Fibroblast of skin of abdomen (primary cell): Measurements from ENCODE around the gene FHIT.
"Not testable (repeated sequence)": the region's sequence is repeated elsewhere in the genome, so short reads cannot be mapped to it uniquely, and the experiment has no call there.

ENCODE experiments used
- DNase-seq: peaks from one replicate; pipeline ENCODE4 v3.0.0-alpha.2; 2013

FHIT gene

DNA sequence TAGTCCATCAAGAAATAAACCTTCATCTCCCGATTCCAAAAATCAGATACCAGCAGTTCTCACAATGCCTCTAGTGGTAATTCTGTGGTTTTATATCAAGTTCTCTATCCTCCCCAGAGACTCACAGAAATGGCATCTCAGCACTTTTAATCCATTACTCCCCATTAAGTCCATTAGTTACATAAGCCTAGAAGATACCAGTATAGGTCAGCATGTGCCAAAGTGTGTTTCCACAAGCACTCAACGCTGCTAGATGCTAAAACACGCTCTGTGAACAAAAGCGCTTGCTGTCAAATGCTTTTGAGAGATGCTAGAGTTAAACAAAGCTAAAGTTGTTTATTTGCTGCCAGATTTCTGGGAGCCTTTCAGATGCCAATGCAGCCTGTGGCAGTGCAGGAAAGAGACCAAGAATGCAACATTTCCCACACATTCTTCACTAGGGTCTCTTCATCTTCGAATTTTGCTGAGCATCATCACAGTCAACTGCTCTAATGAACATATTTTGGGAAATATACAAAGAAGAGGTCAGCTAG, 1282.7 kb downstream of the FHIT start:
- DNase-seq, result no peak

DNA sequence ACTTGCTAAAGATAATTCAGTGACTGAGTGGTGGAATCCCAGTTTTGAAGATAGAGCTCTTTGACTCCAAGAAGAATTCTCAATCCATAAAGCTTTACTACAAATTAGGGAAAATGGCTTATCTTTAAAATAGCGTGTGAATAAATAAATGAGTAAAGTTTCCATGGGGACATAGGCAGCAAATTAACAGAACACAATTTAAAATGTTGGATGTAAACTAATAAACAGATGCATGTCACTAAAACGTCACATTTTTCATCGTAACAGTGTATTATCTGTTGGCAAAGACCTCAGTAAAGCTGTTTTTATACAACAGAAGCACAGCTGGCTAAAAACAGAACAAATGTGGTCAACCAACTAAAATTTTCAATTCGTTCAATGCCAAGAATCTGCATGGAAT, 1287.6 kb downstream of the FHIT start:
- DNase-seq, result no peak

DNA sequence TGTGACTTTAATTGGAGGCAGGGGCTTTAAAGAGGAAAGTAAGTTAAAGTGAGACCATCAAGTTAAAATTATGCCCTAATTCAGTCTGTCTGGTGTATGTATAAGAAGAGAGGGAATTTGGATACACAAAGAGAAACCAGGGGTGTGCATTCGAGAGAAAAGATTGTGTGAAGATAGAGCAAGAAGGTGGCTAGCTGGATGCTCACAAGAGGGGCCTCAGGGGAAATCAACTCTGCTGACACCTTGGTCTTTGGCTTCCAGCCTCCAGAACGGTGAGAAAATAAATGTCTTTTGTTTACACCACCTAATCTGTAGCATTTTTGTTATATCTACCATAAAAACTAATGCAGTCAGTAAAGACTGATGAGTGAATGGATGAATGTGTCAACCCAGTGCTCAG, 1294.1 kb downstream of the FHIT start:
- DNase-seq, result no peak

DNA sequence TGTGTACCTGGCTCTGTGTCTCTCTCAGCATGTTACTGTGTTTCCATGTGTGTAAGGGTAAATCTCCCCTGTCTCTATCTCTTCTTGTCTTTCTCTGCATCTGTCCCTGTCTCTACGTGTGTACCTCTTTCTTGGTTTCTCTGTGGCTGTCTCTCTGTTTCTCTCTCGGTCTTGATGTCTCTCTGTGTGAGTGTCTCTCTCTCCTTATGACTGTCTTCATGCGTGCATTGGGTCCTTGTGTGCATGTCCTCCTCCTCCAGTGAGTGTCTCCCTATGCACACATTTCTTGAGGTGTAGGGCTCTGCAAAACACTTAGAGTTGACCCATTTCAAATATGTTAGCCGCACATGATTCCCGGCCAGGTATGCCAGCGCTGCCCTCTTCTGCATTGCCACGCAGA, 1298.1 kb downstream of the FHIT start:
- DNase-seq, result no peak

DNA sequence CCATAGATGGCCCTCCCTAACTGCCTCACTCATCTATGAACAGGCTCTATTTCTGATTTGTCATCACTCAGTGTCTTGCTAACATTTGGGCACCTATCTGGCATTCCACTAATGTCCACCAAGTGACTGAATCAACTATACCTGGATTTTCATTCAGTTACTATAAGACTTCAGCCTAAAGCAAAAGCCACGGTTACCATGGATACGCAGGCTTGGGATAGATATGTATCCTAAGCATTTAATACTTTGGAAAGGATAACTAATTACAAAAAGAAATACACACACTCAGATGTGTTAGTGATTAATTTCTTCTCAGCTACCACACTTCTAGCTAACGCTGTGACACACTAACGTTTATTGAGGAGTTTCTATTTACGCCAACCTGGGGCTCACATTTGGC, 1301.9 kb downstream of the FHIT start:
- no peak for DNase-seq

DNA sequence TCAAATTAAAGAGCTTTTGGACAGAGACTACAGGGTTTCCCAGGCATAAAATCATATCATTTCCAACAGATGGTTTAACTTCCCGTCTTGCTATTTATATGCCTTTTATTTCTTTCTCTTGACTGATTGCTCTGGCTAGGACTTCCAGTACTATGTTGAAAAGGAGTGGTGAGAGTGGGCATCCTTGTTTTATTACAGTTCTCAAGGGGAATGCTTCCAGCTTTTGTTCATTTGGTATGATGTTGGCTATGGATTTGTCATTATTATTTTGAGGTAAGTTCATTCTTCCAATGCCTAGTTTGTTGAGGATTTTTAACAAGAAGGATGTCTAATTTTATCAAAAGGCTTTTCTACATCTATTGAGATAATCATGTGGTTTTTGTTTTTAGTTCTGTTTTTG, 1304.9 kb downstream of the FHIT start:
- DNase-seq, result no peak

DNA sequence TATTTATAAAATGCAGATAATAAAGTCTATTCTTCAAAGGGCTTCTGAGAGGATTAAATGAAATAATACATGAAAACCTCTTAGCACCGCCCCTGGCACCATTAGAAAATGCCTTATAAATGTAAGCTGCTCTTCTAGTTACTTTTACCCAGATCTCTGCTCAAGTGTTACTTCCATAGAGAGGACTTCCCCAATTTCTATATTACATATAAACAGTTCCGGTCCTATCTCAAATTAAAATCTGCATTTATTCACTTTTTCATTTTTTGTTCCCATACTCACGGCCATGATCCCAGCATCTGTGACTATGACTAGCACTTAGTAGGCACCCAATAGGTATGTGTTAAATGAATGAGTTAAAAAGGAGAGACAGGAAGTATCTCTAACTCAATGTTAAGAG, 1310.5 kb downstream of the FHIT start:
- DNase-seq, result no peak

DNA sequence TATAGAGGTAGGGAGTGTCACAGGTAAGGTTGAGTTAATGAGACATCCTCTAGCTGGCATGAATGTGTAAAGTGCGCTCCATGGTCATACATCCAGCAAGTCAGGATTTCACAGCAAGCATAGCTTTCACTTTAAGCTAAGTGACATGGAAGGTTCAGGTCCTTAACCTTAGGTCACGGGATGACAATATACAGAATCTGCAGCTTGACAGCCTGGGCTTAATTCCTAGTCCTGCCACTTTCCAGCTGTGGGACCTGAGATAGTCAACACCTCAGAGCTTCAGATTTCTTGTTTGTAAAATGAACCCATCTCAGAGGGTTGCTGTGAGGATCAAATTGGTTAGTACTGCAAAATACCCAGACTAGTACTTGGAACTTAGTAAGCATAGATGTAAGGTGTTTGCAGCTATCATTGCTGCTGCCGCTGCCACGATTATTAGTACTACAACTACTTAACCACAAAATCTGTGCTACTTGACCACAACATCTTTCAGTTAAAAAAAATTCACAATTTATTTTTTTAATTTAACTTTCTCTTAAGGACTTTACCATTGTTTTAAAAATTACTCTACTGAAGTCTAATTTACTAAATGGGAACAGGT, 1311.3 kb downstream of the FHIT start:
- DNase-seq, result no peak

DNA sequence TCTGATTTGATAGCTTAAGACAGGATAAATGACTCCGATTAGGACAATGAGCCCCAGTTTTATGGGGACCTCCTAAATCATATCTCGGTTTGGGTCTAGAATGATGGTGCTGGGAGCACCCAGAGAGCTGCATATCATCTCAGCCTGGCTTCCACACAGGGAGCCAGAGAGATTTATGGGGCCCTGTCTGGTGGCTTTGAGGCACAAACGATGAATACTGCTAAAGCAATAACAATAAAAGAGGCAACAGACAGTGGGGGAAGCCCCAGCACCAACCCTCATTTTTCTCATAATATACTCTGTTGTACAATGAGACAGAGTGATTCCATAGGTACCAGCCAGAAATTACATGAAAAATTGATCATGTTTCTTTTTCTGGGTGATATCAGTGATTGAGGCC, 1312.4 kb downstream of the FHIT start:
- no peak for DNase-seq

DNA sequence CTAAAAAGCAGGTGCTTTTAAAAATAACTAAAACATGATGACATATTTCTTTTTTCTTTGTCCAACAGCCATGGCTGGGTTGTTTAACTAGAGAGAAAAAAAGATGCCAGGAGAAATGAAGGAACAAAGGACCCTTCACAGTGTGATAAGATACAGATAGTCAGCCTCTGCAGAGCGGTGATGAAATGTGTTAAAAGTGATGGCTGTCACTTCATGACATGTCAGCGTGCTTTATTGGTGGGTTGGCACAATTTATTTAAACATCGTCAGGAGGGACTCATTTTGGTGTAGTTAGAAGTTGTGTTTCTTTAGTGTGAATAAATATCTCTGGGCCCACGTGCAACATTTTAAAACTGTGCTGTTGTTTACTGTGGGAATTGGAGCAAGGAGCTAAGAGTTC, 1314.1 kb downstream of the FHIT start:
- no peak for DNase-seq

DNA sequence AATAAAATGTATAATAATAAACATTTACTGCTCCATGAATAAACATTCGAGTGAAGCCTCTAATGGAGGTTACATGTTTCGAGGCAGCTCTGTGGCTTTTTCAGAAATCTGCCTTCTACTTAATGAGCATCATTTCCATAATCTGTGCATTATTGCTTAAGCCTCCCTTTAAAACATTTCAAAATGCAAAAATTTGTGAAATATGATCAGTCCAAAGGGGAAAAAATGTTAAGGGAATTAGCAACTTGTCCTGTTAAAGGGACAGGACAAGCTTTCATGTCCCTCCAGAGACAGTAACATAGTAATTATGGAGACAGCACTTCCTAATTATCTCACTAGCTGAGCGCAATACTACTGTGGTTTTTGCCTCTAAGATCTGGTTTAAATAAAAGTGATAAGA, 1314.8 kb downstream of the FHIT start:
- DNase-seq, result no peak

DNA sequence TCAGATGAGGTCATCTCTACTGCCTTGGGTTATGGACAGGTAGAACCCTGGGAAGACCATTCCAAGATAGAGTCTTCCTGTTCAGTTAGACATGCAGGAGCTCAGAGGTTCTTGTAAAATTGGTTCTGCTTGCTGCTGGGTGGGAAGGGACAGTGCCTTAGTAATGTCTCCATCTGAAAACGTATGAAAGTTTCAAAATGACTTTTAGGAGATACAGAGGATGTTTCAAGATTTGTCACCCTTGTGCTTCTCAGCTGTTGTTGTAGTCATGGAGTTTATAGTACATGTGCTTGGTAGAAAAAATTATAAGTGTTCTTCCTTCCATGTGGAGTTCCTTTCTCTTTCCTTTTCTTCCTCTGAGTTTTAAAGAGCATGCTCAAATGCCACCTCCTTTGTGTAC, 1316.2 kb downstream of the FHIT start:
- DNase-seq, result no peak

DNA sequence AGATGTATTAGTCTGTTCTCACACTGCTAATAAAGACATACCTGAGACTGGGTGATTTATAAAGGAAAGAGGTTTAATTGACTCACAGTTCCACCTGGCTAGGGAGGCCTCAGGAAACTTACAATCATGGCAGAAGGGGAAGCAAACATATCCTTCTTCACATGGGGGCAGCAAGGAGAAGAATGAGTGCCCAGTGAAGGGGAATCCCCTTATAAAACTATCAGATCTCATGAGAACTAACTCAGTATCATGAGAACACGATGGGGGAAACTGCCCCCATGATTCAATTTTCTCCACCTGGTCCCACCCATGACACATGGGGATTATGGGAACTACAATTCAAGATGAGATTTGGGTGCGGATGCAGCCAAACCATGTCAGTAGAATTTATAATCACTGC, 1316.7 kb downstream of the FHIT start:
- DNase-seq, result not testable (repeated sequence)

DNA sequence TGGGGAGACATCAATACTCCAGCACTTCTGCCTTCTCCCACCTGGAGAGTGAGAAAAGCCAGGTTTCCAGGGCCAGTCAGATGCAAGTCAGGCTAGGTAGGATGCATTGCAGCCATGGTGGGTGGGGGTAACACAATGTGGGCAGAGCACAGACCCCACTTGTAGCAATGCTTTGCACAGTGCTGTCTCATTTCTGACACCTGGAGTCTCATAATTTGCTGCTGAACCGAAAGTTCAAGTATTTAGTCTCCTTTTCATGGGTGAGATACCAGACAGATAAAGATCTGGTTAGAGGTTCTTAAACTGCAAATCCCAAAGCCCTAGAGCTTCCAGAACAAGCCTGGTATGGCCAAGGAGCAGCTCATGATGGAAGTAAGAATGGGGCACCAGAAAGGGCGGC, 1321.1 kb downstream of the FHIT start:
- no peak for DNase-seq

DNA sequence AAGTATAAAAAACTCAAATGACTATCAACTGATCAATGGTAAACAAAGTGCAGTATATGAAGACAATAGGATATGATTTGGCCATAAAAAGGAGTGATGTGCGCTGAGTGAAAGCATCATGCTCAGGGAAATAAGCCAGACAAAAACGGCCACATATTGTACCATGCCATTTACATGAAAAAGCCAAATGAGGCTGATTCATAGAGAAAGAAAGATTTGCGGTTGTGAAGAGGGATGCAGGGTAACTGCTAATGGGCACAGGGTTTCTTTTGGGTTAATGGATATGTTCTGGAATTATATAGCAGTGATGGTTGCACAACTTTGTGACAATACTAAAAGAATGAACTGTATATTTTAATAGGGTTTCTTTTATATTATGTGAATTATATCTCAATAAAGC, 1324.2 kb downstream of the FHIT start:
- DNase-seq, result no peak

DNA sequence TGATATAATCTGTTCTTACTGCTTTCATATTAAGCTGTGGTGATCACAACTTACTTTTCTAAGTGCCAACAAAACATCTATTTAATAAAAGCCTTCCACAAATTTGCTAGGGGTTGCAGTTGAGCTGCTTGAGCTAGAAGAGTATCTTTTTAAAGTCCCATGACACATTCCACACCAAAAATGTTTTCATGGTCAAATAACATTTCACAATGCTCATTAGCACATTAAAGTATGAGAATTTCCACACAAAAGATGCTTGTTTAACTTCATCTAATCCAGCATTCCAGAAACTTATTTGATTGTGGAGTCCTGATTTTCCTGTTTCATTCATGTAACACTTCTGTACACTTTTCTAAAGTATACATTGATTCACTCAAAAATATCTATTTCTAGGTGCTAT, 1325.3 kb downstream of the FHIT start:
- DNase-seq, result no peak

DNA sequence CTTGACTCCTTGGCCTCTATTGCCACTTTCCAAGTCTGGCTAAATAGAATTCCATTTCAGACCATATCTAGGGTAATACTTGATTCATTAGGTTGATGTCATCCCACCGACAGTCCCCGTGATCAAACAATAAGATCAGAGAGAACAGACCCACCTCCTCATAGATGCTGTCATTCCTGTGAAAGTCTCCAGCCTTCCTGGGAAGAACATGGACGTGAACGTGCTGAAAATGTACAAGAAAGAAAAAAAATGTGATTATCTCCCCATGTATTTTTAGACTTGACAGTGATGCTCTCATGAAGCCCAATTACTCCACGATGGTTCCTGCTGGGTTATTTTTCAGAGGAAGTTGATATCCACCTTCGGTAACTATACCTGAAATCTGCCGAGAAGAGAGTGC, 1329.1 kb downstream of the FHIT start:
- DNase-seq, result no peak

DNA sequence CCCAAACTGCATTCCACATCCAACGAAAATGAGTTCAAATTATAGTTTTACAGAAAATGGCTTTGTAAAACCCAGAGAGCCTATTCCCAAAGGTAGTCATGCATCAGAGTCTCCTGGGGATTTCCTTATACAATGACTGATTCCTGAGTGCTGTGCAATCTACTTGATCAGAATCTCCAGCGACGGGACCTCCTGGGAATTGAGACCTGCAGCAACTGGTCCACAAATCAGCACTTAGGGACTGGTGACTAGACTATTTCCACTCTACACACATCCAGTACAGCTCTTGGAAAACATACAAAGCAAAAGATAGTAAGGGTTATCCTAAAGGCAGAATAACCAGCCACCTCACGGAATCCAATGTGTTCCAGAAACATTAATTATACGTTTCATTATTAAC, 1330.4 kb downstream of the FHIT start:
- DNase-seq, result no peak

DNA sequence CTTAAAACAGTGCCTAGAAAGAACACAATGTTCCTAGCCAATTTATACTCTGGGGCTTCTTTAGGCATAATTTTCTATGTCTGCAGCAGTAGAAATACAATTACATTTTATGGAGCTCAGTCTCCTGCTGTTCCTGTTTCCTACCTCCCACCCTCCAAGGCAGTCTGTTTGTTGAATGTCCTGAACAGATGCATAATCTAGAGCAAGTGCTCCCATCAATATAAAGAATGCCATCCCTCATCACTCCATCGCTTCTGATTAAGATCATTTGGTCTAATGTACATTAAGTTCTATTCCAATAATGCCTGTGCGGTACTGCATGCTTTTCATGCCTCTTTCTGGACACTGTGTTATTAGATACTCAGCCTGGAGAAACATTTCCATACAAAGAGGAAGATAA, 1331.7 kb downstream of the FHIT start:
- DNase-seq, result no peak

DNA sequence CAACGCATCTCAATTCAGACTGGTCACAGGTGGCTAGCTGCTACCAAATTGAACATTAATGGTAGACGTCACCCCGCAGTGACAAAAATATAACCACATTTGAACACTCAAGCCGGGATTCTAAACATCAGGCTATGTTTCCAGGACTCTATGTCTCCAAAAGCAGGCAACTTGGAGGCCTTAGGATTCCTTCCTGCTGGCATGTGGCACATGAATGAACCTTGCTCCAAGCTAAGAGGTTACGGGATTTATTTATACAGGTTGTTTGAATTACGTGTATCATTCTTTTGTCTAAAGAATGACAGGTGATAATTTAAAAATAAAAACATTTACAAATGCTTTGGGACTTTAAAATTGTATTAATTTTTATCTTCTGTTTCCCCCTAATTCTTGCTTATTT, 1337.0 kb downstream of the FHIT start:
- DNase-seq, result no peak

DNA sequence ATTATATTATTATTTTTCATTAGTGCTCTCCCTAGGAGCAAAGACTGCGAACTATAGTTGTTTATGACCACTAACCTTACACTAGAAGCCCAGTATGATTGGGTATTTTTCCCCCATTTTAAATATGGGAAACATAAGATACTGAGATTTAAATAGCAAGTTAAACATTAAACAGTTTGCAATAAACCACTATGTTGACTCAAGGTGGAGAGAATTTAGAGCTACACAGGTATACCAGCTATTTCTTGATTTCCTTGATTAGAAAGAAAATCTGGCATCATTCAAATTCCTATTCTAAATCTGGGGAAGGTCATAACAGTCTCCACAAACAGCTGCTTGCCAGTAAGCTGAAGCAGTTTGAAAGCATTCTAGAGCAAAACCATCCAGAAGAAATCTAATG, 1337.6 kb downstream of the FHIT start:
- no peak for DNase-seq

DNA sequence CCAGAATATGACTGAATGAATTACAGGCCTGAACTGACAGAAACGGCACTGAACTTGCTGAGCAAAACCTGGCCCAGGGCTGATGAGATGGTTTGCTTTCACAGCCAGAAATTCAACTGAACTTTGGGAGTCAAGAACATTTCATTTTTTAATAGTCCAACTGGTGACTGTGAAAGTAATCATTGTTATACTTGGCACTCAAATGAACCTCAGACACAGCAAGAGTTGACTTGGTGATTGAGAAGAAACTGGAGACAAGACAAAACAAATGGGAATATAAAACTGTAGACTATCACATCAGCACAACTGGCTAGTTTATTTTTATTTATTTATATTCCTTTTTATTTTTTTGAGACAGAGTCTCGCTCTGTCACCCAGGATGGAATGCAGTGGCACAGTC, 1342.6 kb downstream of the FHIT start:
- no peak for DNase-seq

DNA sequence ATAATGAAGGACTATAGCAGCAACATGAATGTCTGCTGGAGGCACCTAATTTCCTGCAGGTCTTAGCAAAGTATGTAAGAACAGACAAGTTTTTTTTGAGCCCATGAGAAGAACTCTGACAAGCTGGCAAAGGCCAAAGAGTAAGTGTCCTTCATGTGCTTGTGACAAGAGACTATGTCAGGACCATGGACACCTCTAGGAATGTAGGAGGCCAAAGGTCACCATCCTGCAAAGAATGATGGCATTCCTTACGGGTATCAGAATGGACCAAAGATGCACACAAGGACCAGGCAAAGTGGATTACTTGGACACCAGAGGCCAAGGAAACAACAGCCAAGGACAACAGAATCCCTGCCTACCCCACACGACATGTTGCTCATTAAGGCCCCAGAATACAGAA, 1343.0 kb downstream of the FHIT start:
- DNase-seq, result no peak

DNA sequence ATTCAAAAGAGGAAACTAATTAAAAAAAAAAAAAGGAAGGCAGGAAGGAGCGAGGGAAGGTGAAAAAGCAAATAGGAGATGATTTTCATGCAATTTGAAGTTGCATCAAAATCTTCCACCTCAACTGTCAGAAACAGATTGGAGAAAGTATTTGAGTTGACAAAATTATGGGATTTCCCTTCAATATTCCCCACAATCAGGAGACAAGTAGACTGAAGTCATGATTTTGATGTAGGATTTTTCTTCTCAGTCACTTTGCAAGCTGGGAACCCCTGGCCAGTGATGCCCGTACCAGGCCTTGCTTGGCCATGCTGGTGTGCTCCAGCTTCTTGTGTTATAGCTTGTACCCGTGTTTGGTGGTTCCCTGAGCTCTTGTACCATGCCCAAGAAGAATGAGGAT, 1347.0 kb downstream of the FHIT start:
- DNase-seq, result no peak

DNA sequence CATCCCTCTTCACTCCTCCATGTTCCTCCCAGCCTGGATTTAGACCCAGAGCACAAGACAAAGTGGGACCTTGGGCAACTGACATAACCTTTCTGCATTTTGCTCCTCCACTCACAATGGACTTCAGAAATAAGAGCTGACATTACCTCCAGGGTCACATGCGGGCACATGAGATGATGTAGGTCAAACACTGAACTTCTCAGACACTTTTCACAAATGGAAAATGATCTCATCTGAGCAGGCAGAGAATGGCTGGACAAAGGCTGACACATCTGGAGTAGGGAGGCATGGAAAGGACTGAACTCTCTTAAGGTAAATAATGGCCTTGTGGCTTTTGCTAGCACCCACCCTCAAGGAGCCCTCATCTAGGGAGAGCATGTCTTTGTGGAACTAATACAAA, 1352.2 kb downstream of the FHIT start:
- no peak for DNase-seq
